Thyroid gland (tissue), 4 donors: Measurements from ENCODE around the gene NEK6. TPM values are rescaled to one million over a fixed set of nuclear protein-coding genes. Genes with fewer than 3 reads are reported as not detected.
A peak's percentile ranks its signal among the peaks of the same experiment; 100 is the strongest.

Source experiments
- DNase-seq, 2 donors: peaks; one replicate each; pipeline ENCODE4 v3.0.0-alpha.2; 2019
- H3K27ac ChIP-seq, 3 donors: fragments of 200-600 bp; sonication (generic); 1 replicate in 2 of 3; 2 replicates in 1 of 3; pipeline ENCODE4 v1.5.1; 2016 to 2019; ENCODE audit warnings: mild to moderate bottlenecking in 1 of 3, moderate library complexity in 1 of 3
- H3K27me3 ChIP-seq: fragments of 200-600 bp; sonication (generic); one replicate; pipeline ENCODE4 v1.5.1; 2019
- H3K36me3 ChIP-seq, 2 donors: fragments of 200-600 bp; sonication (generic); one replicate each; pipeline ENCODE4 v1.5.1; 2016 to 2019
- H3K4me1 ChIP-seq, 2 donors: fragments of 200-600 bp; sonication (generic); one replicate each; pipeline ENCODE4 v1.5.1; 2017 to 2019
- H3K4me3 ChIP-seq, 3 donors: fragments of 200-600 bp; sonication (generic); replicated peaks in 1 of 3; 1 replicate in 2 of 3; 2 replicates in 1 of 3; pipeline ENCODE4 v1.5.1; 2016; ENCODE audit warnings: mild to moderate bottlenecking in 1 of 3
- H3K9me3 ChIP-seq: fragments of 200-600 bp; sonication (generic); one replicate; pipeline ENCODE4 v1.5.1; 2017
- POLR2A ChIP-seq, 2 donors: fragments of 450-650 bp; IDR thresholded peaks; one replicate each; pipeline ENCODE4 v1.6.1; 2017; ENCODE audit warnings: antibody characterized with exemption in 2 of 2, mild to moderate bottlenecking in 2 of 2, moderate library complexity in 1 of 2
- WGBS, 2 donors: methylation state at CpG; one replicate each; pipeline ENCODE4 v1.1.5; 2017; 5-methylcytosine and 5-hydroxymethylcytosine counted together
- intact Hi-C: fragments of 100-400 bp; cut with DNase I; formaldehyde crosslinking; loops from one replicate; pipeline ENCODE4 v1.15.1; 2023
- total RNA-seq, 4 donors: library from RNA; depleted of rRNA; stranded (reverse); fragments of >200 nt; gene quantifications; one replicate each; pipeline ENCODE4 v1.2.3, GENCODE V29; 2016
- TF ChIP-seq, protein P1 (sequence below), 6 experiments: fragments of 200-600 bp in 3 of 6; fragments of 450-650 bp in 3 of 6; sonication (generic) in 3 of 6; IDR thresholded peaks; one replicate each; pipeline ENCODE4 v1.5.1; 2016 to 2019; ENCODE audit warnings: antibody characterized with exemption in 6 of 6, mild to moderate bottlenecking in 2 of 6, inconsistent platforms in 1 of 6, moderate library complexity in 1 of 6

NEK6 gene
- total RNA-seq, 4 donors from 2014 or later, result 10.7 to 12.8 (median 11.0) TPM

GRCh38 chr9:124268661-124269060 is 10.9 kb downstream of the NEK6 start:
- DNase-seq, result no peak
- Histone ChIP-seq H3K27ac (no peak overlapping the region), H3K4me1 (peaks cover 22 to 48% of the 10 kb centered on the region in 2 donors), H3K27me3 (no peaks in the 10 kb centered on the region), H3K36me3 (no peaks in the 10 kb centered on the region), H3K4me3 (no peak overlapping the region), H3K9me3 (no peaks in the 10 kb centered on the region)
- intact Hi-C loops, result no loop called here
- WGBS, 2 donors, result 95 to 96% methylated on average over 13 of the region's 13 CpGs
- TF ChIP-seq, protein P1, sequence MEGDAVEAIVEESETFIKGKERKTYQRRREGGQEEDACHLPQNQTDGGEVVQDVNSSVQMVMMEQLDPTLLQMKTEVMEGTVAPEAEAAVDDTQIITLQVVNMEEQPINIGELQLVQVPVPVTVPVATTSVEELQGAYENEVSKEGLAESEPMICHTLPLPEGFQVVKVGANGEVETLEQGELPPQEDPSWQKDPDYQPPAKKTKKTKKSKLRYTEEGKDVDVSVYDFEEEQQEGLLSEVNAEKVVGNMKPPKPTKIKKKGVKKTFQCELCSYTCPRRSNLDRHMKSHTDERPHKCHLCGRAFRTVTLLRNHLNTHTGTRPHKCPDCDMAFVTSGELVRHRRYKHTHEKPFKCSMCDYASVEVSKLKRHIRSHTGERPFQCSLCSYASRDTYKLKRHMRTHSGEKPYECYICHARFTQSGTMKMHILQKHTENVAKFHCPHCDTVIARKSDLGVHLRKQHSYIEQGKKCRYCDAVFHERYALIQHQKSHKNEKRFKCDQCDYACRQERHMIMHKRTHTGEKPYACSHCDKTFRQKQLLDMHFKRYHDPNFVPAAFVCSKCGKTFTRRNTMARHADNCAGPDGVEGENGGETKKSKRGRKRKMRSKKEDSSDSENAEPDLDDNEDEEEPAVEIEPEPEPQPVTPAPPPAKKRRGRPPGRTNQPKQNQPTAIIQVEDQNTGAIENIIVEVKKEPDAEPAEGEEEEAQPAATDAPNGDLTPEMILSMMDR (IDR thresholded peaks at IDR 0.05), result no peak
- TF ChIP-seq POLR2A (IDR thresholded peaks at IDR 0.05), result no peak

DNA sequence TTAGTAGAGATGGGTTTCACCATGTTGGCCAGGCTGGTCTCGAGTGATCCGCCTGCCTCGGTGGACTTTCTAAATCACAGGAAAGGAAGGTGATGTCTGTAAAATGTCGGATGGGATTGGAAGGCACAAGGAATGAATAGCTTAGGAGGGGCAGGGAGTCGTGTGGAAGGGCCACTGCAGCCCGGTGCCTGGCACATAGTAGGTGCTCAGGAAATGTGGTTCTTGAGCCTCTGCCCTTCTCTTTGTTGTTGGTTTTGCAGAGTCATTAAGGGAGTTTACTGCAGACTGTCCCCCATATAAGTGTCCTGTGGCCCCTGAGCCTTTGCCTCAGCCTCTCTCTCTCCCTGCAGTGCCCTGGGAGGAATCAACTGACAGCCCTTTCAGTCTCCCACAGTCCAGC is 11.8 kb downstream of the NEK6 start:
- Histone ChIP-seq H3K27ac (no peak overlapping the region), H3K27me3 (no peaks in the 10 kb centered on the region), H3K36me3 (no peaks in the 10 kb centered on the region), H3K4me3 (no peak overlapping the region), H3K4me1 (peaks cover 22 to 42% of the 10 kb centered on the region in 2 donors), H3K9me3 (no peaks in the 10 kb centered on the region)
- no peak for TF ChIP-seq POLR2A (IDR thresholded peaks at IDR 0.05)
- TF ChIP-seq, protein P1 (IDR thresholded peaks at IDR 0.05), result no peak
- WGBS, 2 donors, result 96 to 97% methylated on average over 6 of the region's 6 CpGs
- intact Hi-C loops, result no loop called here
- no peak for DNase-seq

DNA sequence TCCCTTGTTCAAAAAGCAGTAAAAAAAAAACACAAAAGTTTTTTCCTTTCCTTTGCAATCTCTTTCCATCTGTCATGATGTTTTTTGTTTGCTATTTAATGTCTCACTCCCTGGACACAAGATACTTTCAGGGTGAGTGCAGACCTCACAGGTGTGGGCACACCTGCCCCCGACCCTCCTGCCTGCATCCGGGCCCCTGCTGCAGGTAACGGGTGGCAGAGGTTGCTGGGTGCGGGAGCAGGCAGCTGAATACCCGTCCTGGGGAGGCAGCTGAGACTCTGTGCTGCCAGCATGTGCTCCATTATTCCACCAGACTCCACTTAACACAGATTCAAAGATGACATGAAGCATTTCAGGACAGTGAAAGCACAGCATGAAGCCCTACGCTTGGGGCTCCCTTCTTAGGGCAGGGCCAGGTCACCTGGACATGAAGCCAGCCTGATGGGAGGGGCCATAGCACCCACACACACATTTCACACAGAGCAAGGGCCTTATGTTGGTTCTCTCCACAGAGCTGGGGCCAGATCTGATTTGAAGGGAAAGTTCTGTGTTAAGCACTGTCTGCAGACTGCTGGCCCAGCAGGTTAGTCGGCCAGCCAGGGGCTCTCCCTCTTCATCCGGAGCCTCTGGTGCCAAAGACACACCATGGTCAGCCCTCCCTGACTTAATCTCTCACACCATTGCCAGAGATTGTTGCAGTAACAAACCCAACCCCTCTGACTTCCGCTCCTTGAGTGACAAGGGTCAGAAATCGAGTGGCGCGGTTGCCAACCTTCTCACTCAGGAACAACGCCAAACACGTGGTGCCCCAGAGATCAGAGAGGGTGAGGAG is 13.0 kb downstream of the NEK6 start:
- H3K27me3 ChIP-seq, result no peaks in the 10 kb centered on the region
- no peaks in the 10 kb centered on the region for H3K9me3 ChIP-seq
- no peak for TF ChIP-seq POLR2A (IDR thresholded peaks at IDR 0.05)
- TF ChIP-seq, protein P1 (IDR thresholded peaks at IDR 0.05), result no peak
- H3K27ac ChIP-seq, result peak overlapping the region in 2 of 3 donors; percentile 18 to 40
- H3K4me1 ChIP-seq, result peaks cover 22 to 42% of the 10 kb centered on the region in 2 donors
- H3K4me3 ChIP-seq, result no peak overlapping the region
- WGBS, 2 donors, result 69 to 70% methylated on average over 13 to 14 of the region's 14 CpGs
- DNase-seq, result peak in 1 of 2 donors; percentile 28
- no peaks in the 10 kb centered on the region for H3K36me3 ChIP-seq
- intact Hi-C loops, result no loop called here

- peak overlapping the region in 1 of 3 donors; percentile 8 for H3K27ac ChIP-seq
- H3K27me3 ChIP-seq, result no peaks in the 10 kb centered on the region
- no peaks in the 10 kb centered on the region for H3K36me3 ChIP-seq
- TF ChIP-seq, protein P1 (IDR thresholded peaks at IDR 0.05), result no peak
- H3K9me3 ChIP-seq, result no peaks in the 10 kb centered on the region
- H3K4me3 ChIP-seq, result no peak overlapping the region
- intact Hi-C loops, result no loop called here
- DNase-seq, result no peak
- peaks cover 22 to 38% of the 10 kb centered on the region in 2 donors for H3K4me1 ChIP-seq
- WGBS, 2 donors, result 65 to 80% methylated on average over 4 to 7 of the region's 7 CpGs
Observed at GRCh38 chr9:124271660-124272059, 13.9 kb downstream of the NEK6 start.

- H3K36me3 ChIP-seq, result no peaks in the 10 kb centered on the region
- peaks cover 17 to 33% of the 10 kb centered on the region in 2 donors for H3K4me1 ChIP-seq
- H3K27ac ChIP-seq, result peak overlapping the region in 1 of 3 donors; percentile 8
- no peak for TF ChIP-seq POLR2A (IDR thresholded peaks at IDR 0.05)
- TF ChIP-seq, protein P1 (IDR thresholded peaks at IDR 0.05), result no peak
- H3K27me3 ChIP-seq, result no peaks in the 10 kb centered on the region
- no peak overlapping the region for H3K4me3 ChIP-seq
- H3K9me3 ChIP-seq, result no peaks in the 10 kb centered on the region
- no peak for DNase-seq
- intact Hi-C loops, result no loop called here
- 88 to 90% methylated on average over 7 of the region's 7 CpGs for WGBS, 2 donors
Observed at GRCh38 chr9:124272118-124272517, 14.4 kb downstream of the NEK6 start.
